HT-29 (cell line): ENCODE results near the gene SELENON. TPM values are rescaled to one million over a fixed set of nuclear protein-coding genes. Genes with fewer than 3 reads are reported as not detected.
A peak's percentile ranks its signal among the peaks of the same experiment; 100 is the strongest.

Source experiments
- DNase-seq: peaks from one replicate; pipeline ENCODE4 v3.0.0-alpha.2; 2015; ENCODE audit warnings: low spot score
- total RNA-seq: library from RNA; depleted of rRNA; stranded (reverse); fragments of >200 nt; shearing (Covaris generic); gene quantifications from 2 replicates; pipeline ENCODE4 v1.2.3, GENCODE V29; 2014

Gene SELENON
- total RNA-seq, 1 experiment from 2014 or later = 2.2 TPM

GRCh38 chr1:25809283-25809926 lies 9.4 kb downstream of the SELENON start:
- no peak for DNase-seq

GRCh38 chr1:25809929-25810328 lies 9.9 kb downstream of the SELENON start:
- no peak for DNase-seq

GRCh38 chr1:25810341-25811299 lies 10.6 kb downstream of the SELENON start:
- DNase-seq = peak; percentile 68

GRCh38 chr1:25811384-25812082 lies 11.5 kb downstream of the SELENON start:
- no peak for DNase-seq

GRCh38 chr1:25813071-25813733 lies 13.2 kb downstream of the SELENON start:
- no peak for DNase-seq

- DNase-seq = no peak
These were observed 13.9 kb downstream of the SELENON start for GRCh38 chr1:25813734-25814471.

- no peak for DNase-seq
These were observed 14.6 kb downstream of the SELENON start for GRCh38 chr1:25814549-25815087.

GRCh38 chr1:25815208-25816111 lies 15.5 kb downstream of the SELENON start:
- DNase-seq = no peak

- no peak for DNase-seq
These were observed 16.2 kb downstream of the SELENON start for GRCh38 chr1:25816112-25816718.

GRCh38 chr1:25817840-25818501 lies 18.0 kb downstream of the SELENON start:
- DNase-seq = peak; percentile 38

GRCh38 chr1:25818569-25818968 lies 18.6 kb downstream of the SELENON start:
- no peak for DNase-seq

- DNase-seq = peak; percentile 87
These were observed 19.7 kb downstream of the SELENON start, which contains the start of gene MTFR1L for GRCh38 chr1:25819491-25820246. MTFR1L (plus strand) TSS chr1:25819954; CDS start chr1:25823105, 3,151 bp downstream.

GRCh38 chr1:25820247-25821111 lies 20.5 kb downstream of the SELENON start:
- DNase-seq = peak; percentile 54

GRCh38 chr1:25821112-25821476 lies 21.1 kb downstream of the SELENON start:
- DNase-seq = no peak

- no peak for DNase-seq
These were observed 21.7 kb downstream of the SELENON start for GRCh38 chr1:25821630-25822091.

- no peak for DNase-seq
These were observed 25.6 kb downstream of the SELENON start for GRCh38 chr1:25825605-25826004.

GRCh38 chr1:25826571-25826970 lies 26.6 kb downstream of the SELENON start:
- DNase-seq = no peak
